Breast epithelium (tissue), 3 donors: Measurements from ENCODE around the gene UQCC5.

Experiments
- POLR2A ChIP-seq: fragments of 450-650 bp; IDR thresholded peaks from one replicate; pipeline ENCODE4 v1.6.1; 2016; ENCODE audit warnings: antibody characterized with exemption, mild to moderate bottlenecking, moderate library complexity
- POLR2AphosphoS5 ChIP-seq, 3 donors: sonication (generic); formaldehyde crosslinking; IDR thresholded peaks; one replicate each; pipeline ENCODE4 v1.6.1; 2017; ENCODE audit warnings: antibody characterized with exemption in 3 of 3
- TF ChIP-seq, protein P1 (sequence below), 3 donors: fragments of 450-650 bp; IDR thresholded peaks; one replicate each; pipeline ENCODE4 v1.5.1; 2016 to 2017; ENCODE audit warnings: antibody characterized with exemption in 3 of 3, mild to moderate bottlenecking in 3 of 3, moderate library complexity in 3 of 3

DNA sequence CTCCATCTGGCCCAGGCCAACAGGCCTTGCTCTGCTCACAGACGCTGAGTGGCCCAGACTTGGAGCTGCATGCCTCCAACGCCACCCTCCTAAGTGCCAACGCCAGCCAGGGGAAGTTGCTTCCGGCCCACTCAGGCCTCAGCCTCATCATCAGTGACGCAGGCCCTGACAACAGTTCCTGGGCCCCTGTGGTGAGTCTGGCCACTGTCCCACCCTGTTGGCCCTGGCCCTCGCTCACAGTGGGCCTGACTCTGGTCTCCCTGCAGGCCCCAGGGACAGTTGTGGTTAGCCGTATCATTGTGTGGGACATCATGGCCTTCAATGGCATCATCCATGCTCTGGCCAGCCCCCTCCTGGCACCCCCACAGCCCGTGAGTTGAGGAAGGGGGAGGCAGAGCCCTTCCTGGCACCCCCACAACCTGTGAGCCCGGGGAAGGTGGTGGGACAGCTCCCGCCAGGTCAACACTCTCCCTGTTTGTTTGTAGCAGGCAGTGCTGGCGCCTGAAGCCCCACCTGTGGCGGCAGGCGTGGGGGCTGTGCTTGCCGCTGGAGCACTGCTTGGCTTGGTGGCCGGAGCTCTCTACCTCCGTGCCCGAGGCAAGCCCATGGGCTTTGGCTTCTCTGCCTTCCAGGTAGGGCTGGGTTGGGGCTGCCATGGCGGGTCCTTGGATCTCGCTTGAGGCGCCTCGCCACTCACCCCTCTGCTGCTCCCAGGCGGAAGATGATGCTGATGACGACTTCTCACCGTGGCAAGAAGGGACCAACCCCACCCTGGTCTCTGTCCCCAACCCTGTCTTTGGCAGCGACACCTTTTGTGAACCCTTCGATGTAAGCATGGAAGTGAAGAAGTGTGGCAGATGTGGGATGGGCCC lies 12.8 kb upstream of the UQCC5 start:
- TF ChIP-seq, protein P1, sequence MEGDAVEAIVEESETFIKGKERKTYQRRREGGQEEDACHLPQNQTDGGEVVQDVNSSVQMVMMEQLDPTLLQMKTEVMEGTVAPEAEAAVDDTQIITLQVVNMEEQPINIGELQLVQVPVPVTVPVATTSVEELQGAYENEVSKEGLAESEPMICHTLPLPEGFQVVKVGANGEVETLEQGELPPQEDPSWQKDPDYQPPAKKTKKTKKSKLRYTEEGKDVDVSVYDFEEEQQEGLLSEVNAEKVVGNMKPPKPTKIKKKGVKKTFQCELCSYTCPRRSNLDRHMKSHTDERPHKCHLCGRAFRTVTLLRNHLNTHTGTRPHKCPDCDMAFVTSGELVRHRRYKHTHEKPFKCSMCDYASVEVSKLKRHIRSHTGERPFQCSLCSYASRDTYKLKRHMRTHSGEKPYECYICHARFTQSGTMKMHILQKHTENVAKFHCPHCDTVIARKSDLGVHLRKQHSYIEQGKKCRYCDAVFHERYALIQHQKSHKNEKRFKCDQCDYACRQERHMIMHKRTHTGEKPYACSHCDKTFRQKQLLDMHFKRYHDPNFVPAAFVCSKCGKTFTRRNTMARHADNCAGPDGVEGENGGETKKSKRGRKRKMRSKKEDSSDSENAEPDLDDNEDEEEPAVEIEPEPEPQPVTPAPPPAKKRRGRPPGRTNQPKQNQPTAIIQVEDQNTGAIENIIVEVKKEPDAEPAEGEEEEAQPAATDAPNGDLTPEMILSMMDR (IDR thresholded peaks at IDR 0.05): no peak
- TF ChIP-seq POLR2A (no peak), POLR2AphosphoS5 (IDR thresholded peaks at IDR 0.05) (no peak)
